NCI-H2196 (cell line): Measurements from ENCODE around the gene MEPE.

Source experiments
- DNase-seq: peaks from one replicate; lab custom pipeline; 2025; ENCODE audit not compliant: unreplicated experiment; lab: John Stamatoyannopoulos, UW

MEPE gene, protein sequence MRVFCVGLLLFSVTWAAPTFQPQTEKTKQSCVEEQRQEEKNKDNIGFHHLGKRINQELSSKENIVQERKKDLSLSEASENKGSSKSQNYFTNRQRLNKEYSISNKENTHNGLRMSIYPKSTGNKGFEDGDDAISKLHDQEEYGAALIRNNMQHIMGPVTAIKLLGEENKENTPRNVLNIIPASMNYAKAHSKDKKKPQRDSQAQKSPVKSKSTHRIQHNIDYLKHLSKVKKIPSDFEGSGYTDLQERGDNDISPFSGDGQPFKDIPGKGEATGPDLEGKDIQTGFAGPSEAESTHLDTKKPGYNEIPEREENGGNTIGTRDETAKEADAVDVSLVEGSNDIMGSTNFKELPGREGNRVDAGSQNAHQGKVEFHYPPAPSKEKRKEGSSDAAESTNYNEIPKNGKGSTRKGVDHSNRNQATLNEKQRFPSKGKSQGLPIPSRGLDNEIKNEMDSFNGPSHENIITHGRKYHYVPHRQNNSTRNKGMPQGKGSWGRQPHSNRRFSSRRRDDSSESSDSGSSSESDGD

GRCh38 chr4:87832669-87833068, at the start of gene MEPE:
MEPE (plus strand) TSS chr4:87832969; CDS start chr4:87834715, 1,746 bp downstream.
- no peak for DNase-seq

DNA sequence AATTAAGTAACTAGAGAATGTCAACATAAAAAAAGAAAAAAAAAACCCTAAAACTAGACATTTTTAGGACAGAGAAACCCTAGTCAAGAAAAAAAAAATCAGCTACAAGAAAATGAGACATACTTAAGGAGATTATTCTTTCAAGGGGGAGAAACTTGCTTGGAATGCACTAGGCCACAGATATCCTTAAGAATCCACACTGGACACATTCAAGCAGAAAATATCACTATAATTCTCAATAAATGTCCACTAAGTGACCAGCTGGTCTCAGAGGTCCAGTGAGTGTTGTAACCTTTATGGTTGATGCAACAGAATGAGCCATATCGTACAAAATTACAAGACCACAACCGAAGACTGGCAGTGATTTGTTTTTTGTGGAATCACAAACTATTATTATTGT, 49.0 kb upstream of the MEPE start:
- DNase-seq, result no peak

GRCh38 chr4:87785731-87786509, 46.8 kb upstream of the MEPE start:
- DNase-seq, result no peak

GRCh38 chr4:87799301-87800113, 33.3 kb upstream of the MEPE start, which contains the start of gene IBSP:
IBSP (plus strand) TSS chr4:87799554; CDS start chr4:87802362, 2,808 bp downstream.
- DNase-seq, result no peak

- DNase-seq, result no peak
Observed at GRCh38 chr4:87802858-87803257, 29.9 kb upstream of the MEPE start.

DNA sequence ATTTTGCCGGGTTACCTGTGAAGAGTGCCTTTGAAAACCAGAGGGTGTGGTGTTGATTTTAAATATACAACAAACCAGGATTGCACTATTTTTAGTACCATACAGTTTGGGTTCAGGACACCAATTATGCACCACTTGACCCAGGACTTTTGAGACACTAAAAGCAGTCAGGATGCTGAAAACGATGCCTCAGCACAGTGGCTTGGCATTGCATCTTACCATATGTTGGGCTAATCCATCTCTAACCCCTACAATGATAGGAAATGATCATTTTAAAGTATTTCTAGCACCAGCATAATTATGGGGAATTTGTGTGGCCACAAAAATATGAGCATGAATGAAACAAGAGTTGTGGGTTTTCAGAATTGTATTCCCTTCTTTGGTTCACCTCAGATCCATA, 29.3 kb upstream of the MEPE start:
- DNase-seq, result no peak

DNA sequence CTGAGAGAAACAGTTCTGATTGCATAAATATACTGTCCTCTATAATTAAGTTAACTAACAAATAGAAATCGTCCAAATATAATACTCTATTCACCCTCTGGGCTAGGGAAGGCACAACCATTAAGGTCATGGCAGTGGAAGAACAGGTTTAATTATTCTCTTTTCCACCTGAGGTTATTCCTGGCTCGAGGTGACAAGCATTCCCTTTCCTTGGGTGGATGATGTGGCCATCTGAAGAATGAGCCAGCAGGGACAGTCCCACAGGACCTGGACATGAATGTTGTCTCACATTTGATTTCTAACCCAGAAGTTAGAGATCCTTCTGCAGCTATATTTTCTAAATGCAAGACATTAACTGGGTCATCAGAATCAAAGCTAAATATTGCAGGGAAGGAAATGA, 27.9 kb upstream of the MEPE start:
- no peak for DNase-seq

GRCh38 chr4:87805971-87806370, 26.8 kb upstream of the MEPE start:
- no peak for DNase-seq

GRCh38 chr4:87806520-87806919, 26.2 kb upstream of the MEPE start:
- DNase-seq, result no peak

DNA sequence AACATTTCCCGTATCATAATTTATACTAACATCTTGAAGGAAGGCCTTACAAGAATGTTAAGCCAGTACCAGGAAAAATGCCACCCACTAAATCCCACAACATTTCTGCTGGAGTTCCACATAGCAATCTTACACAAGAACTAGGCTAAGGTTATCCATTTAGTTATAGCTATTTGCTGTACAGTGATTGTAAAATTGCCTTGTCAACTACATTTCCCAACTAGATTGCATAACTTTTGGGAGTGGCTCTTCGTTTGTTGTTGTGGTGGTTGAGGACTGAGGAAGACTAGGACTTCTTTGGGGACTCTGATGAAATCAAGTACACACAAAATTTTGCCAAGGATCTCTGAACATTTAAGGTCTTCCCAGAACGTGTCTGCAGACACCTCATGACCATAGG, 25.4 kb upstream of the MEPE start:
- no peak for DNase-seq

GRCh38 chr4:87811977-87812376, 20.8 kb upstream of the MEPE start:
- no peak for DNase-seq

- DNase-seq, result no peak
Observed at GRCh38 chr4:87819281-87819919, 13.4 kb upstream of the MEPE start.

- DNase-seq, result no peak
Observed at GRCh38 chr4:87823200-87823599, 9.6 kb upstream of the MEPE start.

DNA sequence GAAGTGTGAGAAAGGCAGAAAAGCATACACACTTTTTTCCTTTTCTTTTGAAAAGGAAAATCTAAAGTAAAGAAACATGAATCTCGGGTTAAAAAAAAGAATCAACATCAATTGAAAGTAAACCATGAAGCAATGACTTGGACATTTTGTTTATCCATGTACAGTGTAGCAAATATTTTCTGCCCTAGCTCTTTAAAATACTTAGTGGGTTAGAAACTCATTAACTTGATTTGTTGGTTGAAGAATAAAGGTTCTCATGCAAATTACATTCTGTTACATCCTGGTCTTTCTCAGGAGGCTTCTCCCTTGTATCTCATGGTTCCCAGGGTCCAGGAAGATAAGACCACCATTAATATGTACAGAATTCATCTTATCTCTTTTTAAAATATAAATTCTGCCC, 9.0 kb upstream of the MEPE start:
- no peak for DNase-seq

DNA sequence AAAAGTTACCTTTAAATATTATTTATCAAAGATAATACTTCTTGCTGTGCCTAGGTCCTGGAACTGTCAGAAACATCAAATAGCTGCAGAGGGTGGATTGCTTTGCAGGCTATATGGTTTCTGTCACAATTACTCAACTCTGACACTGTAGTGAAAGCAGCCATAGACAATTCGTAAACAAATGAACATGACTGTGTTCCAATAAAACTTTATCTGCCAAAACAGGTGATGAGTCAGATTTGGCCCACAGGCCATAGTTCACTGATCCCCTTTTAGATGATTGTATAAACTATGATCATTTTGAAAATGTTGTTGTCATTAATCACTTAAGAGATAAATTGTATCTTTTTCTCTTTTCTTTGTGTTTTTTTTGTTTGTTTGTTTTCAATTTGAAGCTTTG, 8.4 kb upstream of the MEPE start:
- DNase-seq, result no peak

- no peak for DNase-seq
Observed at GRCh38 chr4:87834401-87834800, 1.6 kb downstream of the MEPE start.

GRCh38 chr4:87835197-87835596, 2.4 kb downstream of the MEPE start:
- no peak for DNase-seq

- DNase-seq, result peak; percentile 12
Observed at GRCh38 chr4:87835743-87836142, 3.0 kb downstream of the MEPE start.

GRCh38 chr4:87838205-87838604, 5.4 kb downstream of the MEPE start:
- DNase-seq, result no peak

DNA sequence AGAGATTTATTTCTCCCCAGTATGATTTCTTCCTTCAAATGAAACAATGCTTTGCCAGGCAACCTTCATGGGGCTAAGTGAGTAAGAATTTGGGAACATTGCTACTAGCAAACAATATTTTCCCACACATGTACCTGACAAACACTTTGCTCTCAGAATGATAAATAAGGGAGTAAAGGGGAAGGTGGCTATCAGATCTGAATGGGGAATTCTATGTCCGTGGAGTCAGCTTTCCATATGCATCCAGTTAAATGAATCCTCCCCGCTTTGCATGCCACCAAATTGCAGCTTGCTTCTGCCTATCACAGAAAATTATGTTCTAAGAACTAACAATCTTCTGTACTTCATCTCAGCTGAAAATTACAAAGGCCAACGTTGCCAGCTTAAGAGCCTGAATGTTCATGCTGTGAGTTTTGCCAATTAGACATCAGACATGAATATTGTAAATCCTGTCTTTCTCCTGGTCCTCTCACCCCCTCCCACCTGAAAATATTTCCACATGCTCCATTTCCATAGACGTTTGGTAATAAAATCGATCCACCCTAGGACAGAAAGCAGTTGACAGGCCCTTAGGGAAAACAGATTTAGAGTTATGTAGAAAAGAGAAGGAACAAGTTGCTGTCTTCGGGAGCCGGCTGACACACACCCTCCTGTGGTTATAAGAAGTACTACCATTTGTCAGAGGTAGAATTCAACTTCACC, 6.3 kb downstream of the MEPE start:
- no peak for DNase-seq
